LNCaP clone FGC (cell line): ENCODE data around the gene SERPINA9.
A peak's percentile ranks its signal among the peaks of the same experiment; 100 is the strongest.

Experiments
- DNase-seq: peaks from one replicate; pipeline ENCODE4 v3.0.0-alpha.2; 2011; ENCODE audit warnings: low read depth
- H3K4me3 ChIP-seq: 2 replicates; pipeline ENCODE4 v1.5.1; 2011; ENCODE audit warnings: mild to moderate bottlenecking, low read depth, low read length, control low read depth
- TF ChIP-seq, protein P1 (sequence below): IDR thresholded peaks from 2 replicates; pipeline ENCODE4 v1.5.1; 2012; ENCODE audit warnings: mild to moderate bottlenecking; ENCODE audit not compliant: control insufficient read depth, insufficient read depth; ENCODE audit errors: extremely low read depth

SERPINA9 gene

DNA sequence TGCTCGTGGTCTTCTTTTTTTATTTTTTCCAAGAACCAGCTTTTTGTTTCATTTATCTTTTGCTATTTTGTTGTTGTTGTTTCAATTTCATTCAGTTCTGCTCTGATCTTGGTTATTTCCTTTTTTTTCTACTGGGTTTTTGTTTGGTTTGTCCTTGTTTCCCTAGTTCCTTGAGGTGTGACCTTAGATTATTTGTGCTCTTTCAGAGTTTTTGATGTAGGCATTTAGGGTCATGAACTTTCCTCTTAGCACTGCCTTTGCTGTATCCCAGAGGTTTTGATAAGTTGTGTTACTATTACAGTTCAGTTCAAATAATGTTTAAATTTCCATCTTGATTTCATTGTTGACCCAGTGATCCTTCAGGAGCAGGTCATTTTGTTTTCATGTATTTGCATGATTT is 20.1 kb downstream of the SERPINA9 start:
- no peak overlapping the region for H3K4me3 ChIP-seq
- TF ChIP-seq, protein P1, sequence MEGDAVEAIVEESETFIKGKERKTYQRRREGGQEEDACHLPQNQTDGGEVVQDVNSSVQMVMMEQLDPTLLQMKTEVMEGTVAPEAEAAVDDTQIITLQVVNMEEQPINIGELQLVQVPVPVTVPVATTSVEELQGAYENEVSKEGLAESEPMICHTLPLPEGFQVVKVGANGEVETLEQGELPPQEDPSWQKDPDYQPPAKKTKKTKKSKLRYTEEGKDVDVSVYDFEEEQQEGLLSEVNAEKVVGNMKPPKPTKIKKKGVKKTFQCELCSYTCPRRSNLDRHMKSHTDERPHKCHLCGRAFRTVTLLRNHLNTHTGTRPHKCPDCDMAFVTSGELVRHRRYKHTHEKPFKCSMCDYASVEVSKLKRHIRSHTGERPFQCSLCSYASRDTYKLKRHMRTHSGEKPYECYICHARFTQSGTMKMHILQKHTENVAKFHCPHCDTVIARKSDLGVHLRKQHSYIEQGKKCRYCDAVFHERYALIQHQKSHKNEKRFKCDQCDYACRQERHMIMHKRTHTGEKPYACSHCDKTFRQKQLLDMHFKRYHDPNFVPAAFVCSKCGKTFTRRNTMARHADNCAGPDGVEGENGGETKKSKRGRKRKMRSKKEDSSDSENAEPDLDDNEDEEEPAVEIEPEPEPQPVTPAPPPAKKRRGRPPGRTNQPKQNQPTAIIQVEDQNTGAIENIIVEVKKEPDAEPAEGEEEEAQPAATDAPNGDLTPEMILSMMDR: no peak
- no peak for DNase-seq

DNA sequence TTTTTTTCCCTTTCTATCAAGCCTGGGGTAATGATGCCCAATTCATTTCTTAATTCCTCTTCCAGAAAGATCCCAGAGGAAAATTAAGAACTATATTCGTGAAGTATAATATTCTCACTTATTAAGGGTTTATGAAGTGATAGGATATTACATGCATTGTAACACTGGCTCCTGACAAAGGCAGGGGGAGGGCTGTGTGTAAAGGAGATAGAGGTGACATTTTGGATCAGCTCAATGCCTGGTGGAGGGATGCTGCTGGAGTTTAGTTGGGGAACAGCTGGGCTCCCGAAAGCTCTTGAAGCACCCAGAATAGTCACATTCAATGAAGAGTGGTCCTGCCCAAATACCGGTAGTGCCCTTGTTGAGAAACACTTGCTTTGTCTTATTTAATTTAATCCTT is 24.2 kb downstream of the SERPINA9 start:
- no peak for DNase-seq
- no peak overlapping the region for H3K4me3 ChIP-seq
- TF ChIP-seq, protein P1: no peak

DNA sequence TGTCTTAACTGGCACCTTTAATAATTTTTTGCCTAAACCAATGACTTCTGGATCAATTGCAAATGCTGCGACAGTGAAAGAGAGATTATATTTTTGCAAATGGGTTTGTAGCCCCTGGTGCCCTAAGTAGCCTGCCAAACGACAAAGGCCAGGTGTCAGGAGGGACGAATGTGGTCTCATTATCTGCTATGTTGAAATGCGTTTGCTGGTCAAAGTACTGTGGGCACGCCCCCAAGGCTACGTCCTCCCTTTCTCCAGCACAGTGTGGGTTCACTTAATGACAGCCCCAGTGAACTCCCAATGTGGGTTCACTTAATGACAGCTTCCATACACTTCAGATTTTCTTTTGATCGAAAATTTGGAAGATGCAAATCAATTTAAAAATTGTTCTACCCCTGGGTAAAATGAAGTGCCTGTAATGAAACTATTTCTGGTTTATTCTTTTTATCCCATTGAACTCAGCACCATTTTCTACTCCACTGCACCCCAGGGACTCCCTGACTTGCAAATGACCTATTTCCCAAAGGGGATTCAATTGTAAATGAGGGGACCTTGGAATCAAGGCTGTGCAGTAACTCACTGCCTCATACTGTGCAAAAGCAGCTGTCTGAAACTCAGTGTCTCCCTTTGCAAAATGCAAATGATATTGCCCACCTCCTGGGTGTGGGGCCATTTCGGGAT is 24.8 kb downstream of the SERPINA9 start:
- TF ChIP-seq, protein P1: no peak
- H3K4me3 ChIP-seq: no peak overlapping the region
- no peak for DNase-seq

DNA sequence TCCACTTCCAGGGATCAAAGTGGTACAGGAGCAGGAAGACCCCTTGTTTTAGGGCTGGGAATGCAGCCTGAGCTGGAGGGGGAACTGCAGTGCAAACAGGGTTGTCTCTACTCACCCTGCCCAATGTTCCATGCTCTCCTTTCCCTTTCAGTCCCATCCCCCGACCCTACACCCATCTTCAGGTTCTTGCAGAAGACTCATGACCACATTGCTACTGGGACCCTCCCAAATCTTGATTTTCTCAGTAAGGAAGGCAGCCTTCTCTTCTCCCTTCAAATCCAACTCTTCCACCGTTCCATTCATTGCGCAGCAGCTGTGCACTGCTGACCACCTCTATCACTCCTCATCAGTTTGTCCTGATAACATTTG is 25.3 kb downstream of the SERPINA9 start:
- no peak for DNase-seq
- TF ChIP-seq, protein P1: no peak
- no peak overlapping the region for H3K4me3 ChIP-seq

DNA sequence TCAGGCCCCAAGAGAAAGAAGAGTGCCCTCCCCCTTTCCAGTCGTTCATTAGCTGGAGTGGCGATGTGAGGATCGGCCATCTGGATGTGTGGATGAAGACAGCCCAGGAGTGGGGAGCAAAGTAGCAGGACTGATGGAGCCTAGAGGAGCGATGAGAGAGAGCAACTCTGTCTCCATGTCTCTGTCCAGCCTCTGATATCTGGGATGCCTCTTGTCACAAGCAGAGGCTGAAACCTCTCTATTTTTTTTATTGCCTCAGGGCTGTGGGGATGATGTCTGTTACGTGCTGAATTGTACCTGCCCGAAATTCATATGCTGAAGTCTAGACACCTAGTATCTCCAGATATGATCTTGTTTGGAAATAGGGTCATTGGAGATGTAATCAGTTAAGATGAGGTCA is 26.1 kb downstream of the SERPINA9 start:
- DNase-seq: no peak
- TF ChIP-seq, protein P1: no peak
- H3K4me3 ChIP-seq: no peak overlapping the region

DNA sequence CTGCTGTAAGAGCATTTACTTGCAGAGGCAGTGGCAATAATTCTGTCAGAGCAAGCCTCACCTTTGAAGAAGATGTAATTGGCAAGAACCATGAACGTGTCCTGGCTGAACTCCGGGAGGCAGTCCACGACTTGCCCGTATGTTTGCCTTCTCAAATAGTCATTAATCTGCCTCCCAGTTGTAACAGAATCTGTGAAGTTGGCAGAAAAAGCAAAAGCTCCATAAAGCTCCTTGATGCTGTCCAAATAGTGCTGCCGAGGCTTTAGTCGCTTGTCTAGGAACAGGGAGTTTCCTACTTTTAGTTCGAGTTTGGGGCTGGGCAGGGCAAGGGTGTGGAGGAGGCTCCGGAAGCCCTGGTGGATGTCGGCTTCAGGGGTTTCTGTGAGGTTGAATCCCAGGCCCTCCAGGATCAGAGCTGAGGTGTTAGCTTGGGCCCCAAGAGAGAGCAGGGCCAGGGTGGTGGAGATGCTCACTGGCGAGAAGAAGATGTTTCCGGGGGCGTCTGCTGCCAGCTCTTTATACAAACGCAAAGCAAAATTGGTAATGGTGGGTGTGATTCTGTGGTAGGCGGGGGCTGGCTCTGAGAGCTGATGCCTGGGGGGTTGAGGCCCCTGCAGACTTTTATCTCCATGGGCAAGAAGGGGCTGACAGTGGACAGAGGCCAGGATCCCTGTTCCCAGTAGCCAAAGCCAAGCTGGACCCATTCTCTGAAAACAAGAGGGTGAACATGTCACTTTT is 27.8 kb downstream of the SERPINA9 start:
- no peak overlapping the region for H3K4me3 ChIP-seq
- peak; percentile 85 for DNase-seq
- TF ChIP-seq, protein P1: no peak
